ENCODE measurements around the gene SLCO4C1. TPM values are rescaled to one million over a fixed set of nuclear protein-coding genes. Genes with fewer than 3 reads are reported as not detected.
"Not testable (repeated sequence)": the region's sequence is repeated elsewhere in the genome, so short reads cannot be mapped to it uniquely, and the experiment has no call there.

SLCO4C1 gene, protein sequence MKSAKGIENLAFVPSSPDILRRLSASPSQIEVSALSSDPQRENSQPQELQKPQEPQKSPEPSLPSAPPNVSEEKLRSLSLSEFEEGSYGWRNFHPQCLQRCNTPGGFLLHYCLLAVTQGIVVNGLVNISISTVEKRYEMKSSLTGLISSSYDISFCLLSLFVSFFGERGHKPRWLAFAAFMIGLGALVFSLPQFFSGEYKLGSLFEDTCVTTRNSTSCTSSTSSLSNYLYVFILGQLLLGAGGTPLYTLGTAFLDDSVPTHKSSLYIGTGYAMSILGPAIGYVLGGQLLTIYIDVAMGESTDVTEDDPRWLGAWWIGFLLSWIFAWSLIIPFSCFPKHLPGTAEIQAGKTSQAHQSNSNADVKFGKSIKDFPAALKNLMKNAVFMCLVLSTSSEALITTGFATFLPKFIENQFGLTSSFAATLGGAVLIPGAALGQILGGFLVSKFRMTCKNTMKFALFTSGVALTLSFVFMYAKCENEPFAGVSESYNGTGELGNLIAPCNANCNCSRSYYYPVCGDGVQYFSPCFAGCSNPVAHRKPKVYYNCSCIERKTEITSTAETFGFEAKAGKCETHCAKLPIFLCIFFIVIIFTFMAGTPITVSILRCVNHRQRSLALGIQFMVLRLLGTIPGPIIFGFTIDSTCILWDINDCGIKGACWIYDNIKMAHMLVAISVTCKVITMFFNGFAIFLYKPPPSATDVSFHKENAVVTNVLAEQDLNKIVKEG
- under 1 TPM in 6 of 8 experiments, not detected in 2; 0.10 to 0.50 (median 0.16) TPM for total RNA-seq

- H3K4me1 ChIP-seq (replicated peaks in 1 of 2) = no peaks in the 10 kb centered on the region
- H3K27ac ChIP-seq = no peak within 1 kb of the TSS
- WGBS, 10 experiments = 7 to 86% (median 47%) methylated on average over 1 to 10 of the region's 42 CpGs; no CpG with 5 or more reads in 4 of the 10 experiments
- peak within 1 kb of the TSS; percentile 24 to 50 (median 34) for H3K4me3 ChIP-seq
- ATAC-seq (replicated peaks in 6 of 8) = peak; percentile 46 to 100 (median 99)
- in situ Hi-C loops (cut with MboI; ENCODE audit: low pct_unique_long_range_greater_than_20kb in 2 of 9, low sequenced_read_pairs in 9 of 9, unreplicated experiment in 9 of 9) = no loop called here
These were observed at the start of gene SLCO4C1 for GRCh38 chr5:102296178-102296817. TSS of gene SLCO4C1 (minus strand) at chr5:102296284. CDS start at chr5:102296262, 22 bp downstream.

DNA sequence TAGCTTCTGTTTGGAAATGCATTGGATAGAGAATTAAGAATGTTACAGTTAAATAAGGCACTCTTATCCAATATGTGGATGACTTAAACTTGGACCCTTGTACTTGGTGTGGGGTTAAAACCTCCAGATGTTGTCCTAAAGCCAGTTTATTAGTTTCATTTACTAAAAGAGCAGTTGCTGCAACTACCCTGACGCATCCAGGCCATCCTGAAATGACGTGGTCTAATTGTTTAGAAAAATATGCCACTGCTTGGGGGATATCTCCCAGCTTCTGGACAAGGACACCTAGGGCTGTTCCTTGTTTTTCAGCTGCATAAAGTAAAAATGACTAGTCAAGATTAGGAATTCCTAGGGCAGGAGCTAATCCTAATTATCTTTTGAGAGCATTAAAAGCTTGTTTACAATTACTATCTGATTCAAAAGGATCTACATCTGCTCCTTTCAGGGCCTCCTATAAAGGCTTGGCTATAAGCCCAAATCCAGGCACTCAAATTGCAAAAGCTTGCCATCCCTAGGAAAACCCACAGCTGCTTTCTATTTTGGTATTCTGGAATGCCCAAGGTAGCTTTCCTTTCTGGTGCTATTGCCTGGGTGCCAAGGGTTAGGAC lies 45.7 kb upstream of the SLCO4C1 start:
- WGBS, 10 experiments = 0 to 94% (median 49%) methylated on average over 2 of the region's 2 CpGs; no CpG with 5 or more reads in 6 of the 10 experiments
- H3K4me3 ChIP-seq = no peak overlapping the region
- no peak for ATAC-seq (replicated peaks in 6 of 8)
- H3K27ac ChIP-seq = no peak overlapping the region
- no peaks in the 10 kb centered on the region for H3K4me1 ChIP-seq (replicated peaks in 1 of 2)
- in situ Hi-C loops (cut with MboI; ENCODE audit: low pct_unique_long_range_greater_than_20kb in 2 of 9, low sequenced_read_pairs in 9 of 9, unreplicated experiment in 9 of 9) = no loop called here

GRCh38 chr5:102324714-102325113 lies 28.6 kb upstream of the SLCO4C1 start:
- Histone ChIP-seq H3K4me1 (replicated peaks in 1 of 2) (no peaks in the 10 kb centered on the region), H3K27ac (no peak overlapping the region), H3K4me3 (no peak overlapping the region)
- 0 to 100% (median 88%) methylated on average over 1 to 2 of the region's 2 CpGs; no CpG with 5 or more reads in 1 of the 10 experiments for WGBS, 10 experiments
- ATAC-seq (replicated peaks in 6 of 8) = no peak
- in situ Hi-C loops (cut with MboI; ENCODE audit: low pct_unique_long_range_greater_than_20kb in 2 of 9, low sequenced_read_pairs in 9 of 9, unreplicated experiment in 9 of 9) = no loop called here

DNA sequence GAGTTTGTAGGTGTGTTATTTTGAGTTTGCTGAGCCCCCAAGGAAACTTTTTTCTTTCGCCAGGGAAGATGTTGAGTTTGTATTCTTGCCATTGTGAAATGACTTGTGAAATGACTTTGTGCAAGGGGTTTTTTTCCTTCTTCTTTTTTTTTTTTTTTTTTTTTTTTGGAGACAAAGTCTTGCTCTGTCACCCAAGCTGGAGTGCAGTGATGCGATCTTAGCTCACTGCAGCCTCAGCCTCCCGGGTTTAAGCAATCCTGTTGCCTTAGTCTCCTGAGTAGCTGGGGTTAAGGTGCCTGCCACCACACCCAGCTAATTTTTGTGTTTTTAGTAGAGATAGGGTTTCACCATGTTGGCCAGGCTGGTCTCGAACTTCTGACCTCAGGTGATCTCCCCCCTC lies 22.7 kb upstream of the SLCO4C1 start:
- in situ Hi-C loops (cut with MboI; ENCODE audit: low pct_unique_long_range_greater_than_20kb in 2 of 9, low sequenced_read_pairs in 9 of 9, unreplicated experiment in 9 of 9); H3K4me3 ChIP-seq; H3K4me1 ChIP-seq (replicated peaks in 1 of 2); H3K27ac ChIP-seq; ATAC-seq (replicated peaks in 6 of 8): not testable (repeated sequence)
- WGBS, 10 experiments = 10 to 100% (median 77%) methylated on average over 1 to 4 of the region's 4 CpGs; no CpG with 5 or more reads in 1 of the 10 experiments

DNA sequence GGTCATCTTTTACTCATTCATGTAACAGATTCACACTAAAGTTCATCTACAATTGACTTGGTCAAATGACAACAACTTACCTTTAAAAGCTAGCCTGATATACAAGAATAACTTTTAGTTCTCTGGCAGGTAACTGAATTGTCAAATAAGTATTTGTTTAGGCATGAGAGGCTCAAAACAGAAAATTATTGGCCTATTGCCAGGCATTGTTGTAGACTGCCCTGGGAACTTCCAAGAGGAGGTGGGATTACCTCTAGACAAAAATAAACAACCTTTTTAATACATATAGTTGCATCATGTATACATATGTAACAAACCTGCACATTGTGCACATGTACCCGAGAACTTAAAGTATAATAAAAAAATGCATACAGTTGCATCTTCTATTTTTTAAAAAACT lies 18.2 kb upstream of the SLCO4C1 start:
- 0 to 100% (median 83%) methylated on average over 1 of the region's 1 CpG; no CpG with 5 or more reads in 1 of the 10 experiments for WGBS, 10 experiments
- no peak for ATAC-seq (replicated peaks in 6 of 8)
- no peak overlapping the region for H3K27ac ChIP-seq
- no peaks in the 10 kb centered on the region for H3K4me1 ChIP-seq (replicated peaks in 1 of 2)
- in situ Hi-C loops (cut with MboI; ENCODE audit: low pct_unique_long_range_greater_than_20kb in 2 of 9, low sequenced_read_pairs in 9 of 9, unreplicated experiment in 9 of 9) = no loop called here
- H3K4me3 ChIP-seq = no peak overlapping the region

DNA sequence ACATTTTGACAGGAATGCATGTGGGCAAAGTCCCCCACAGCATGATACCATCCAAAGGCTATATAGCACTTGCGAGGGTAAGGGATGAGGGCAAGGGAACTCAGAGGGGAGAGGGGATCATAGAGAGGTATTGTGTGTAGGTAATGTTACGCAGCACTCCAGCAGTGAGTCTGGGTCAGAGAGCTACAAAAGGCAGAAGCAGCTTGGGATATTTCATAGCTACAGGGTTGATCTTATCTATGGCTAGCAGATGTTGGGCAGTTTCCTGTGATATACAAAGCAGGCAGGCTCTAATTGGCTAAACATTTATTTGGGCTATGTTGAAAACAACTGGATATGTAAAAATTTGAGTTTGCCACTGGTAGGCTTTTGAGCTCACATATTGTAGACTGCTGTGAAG lies 17.8 kb upstream of the SLCO4C1 start:
- H3K4me1 ChIP-seq (replicated peaks in 1 of 2) = no peaks in the 10 kb centered on the region
- 6 to 92% (median 66%) methylated on average over 1 to 2 of the region's 2 CpGs; no CpG with 5 or more reads in 2 of the 10 experiments for WGBS, 10 experiments
- ATAC-seq (replicated peaks in 6 of 8) = no peak
- in situ Hi-C loops (cut with MboI; ENCODE audit: low pct_unique_long_range_greater_than_20kb in 2 of 9, low sequenced_read_pairs in 9 of 9, unreplicated experiment in 9 of 9) = no loop called here
- no peak overlapping the region for H3K4me3 ChIP-seq
- no peak overlapping the region for H3K27ac ChIP-seq

- H3K4me3 ChIP-seq = no peak overlapping the region
- no peak overlapping the region for H3K27ac ChIP-seq
- 0 to 97% (median 74%) methylated on average over 3 to 5 of the region's 5 CpGs; no CpG with 5 or more reads in 3 of the 10 experiments for WGBS, 10 experiments
- in situ Hi-C loops (cut with MboI; ENCODE audit: low pct_unique_long_range_greater_than_20kb in 2 of 9, low sequenced_read_pairs in 9 of 9, unreplicated experiment in 9 of 9) = no loop called here
- no peaks in the 10 kb centered on the region for H3K4me1 ChIP-seq (replicated peaks in 1 of 2)
- no peak for ATAC-seq (replicated peaks in 6 of 8)
These were observed 16.7 kb upstream of the SLCO4C1 start for GRCh38 chr5:102312586-102313370.

DNA sequence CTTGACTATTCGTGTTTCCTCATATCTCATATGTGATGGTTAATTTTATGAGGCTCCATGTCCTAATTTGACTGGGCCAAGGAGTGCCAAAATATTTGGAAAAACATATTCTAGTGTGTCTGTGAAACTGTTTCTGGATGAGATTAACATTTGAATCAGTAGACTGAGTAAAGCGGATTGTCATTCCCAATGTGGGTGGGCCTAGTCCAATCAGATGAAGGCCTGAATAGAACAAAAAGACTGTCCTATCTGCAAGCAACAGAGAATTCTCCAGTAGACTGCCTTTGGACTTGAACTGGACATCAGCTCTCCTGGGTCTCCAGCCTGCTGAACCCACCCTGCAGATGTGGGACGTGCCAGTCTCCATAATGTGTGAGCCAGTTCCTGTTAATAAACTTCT lies 13.5 kb upstream of the SLCO4C1 start:
- H3K27ac ChIP-seq = no peak overlapping the region
- H3K4me1 ChIP-seq (replicated peaks in 1 of 2) = no peaks in the 10 kb centered on the region
- in situ Hi-C loops (cut with MboI; ENCODE audit: low pct_unique_long_range_greater_than_20kb in 2 of 9, low sequenced_read_pairs in 9 of 9, unreplicated experiment in 9 of 9) = no loop called here
- WGBS, 10 experiments = 5 to 100% (median 83%) methylated on average over 1 to 3 of the region's 3 CpGs; no CpG with 5 or more reads in 1 of the 10 experiments
- ATAC-seq (replicated peaks in 6 of 8) = no peak
- H3K4me3 ChIP-seq = no peak overlapping the region

DNA sequence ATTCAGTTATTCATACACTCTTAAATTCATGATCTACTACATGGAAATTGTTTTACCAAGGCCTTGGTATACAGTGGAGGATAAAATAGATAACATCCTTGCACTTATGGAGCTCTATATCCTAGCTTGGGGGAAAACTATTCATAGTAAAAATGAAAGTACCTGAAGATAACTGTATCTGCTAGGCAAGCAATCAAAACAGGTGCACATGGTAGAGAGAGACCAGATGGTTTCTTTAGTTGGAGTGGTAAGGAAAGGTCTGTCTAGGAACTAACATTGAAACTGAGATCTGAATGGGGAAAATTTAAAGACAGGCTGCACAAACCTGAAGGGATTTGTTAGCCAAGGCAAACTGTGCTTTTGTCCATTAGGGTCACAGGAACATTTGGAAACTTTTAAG lies 11.1 kb upstream of the SLCO4C1 start:
- ATAC-seq (replicated peaks in 6 of 8) = no peak
- in situ Hi-C loops (cut with MboI; ENCODE audit: low pct_unique_long_range_greater_than_20kb in 2 of 9, low sequenced_read_pairs in 9 of 9, unreplicated experiment in 9 of 9) = no loop called here
- no peak overlapping the region for H3K27ac ChIP-seq
- H3K4me1 ChIP-seq (replicated peaks in 1 of 2) = no peaks in the 10 kb centered on the region
- H3K4me3 ChIP-seq = no peak overlapping the region

DNA sequence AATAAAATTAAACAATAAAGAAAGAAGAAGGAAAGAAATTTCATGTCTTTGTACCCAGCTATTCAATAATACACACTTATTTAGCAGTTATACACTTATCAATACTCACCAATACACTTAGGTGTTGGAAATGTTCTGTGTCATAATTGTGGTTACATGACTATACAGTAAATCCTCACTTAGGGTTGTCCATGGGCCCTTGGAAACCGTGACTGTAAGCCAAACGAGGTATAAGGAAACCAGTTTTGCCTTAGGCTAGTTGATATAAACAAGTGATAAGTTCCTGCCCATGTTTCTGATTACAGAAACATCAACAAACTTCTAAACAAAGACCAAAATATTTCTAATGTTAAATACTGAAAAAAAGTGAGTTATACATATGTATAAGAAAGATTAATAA lies 10.0 kb upstream of the SLCO4C1 start:
- in situ Hi-C loops (cut with MboI; ENCODE audit: low pct_unique_long_range_greater_than_20kb in 2 of 9, low sequenced_read_pairs in 9 of 9, unreplicated experiment in 9 of 9) = no loop called here
- 0 to 92% (median 60%) methylated on average over 1 to 2 of the region's 2 CpGs; no CpG with 5 or more reads in 1 of the 10 experiments for WGBS, 10 experiments
- H3K4me3 ChIP-seq = no peak overlapping the region

GRCh38 chr5:102295534-102296177 lies 428 bp downstream of the SLCO4C1 start:
- Histone ChIP-seq H3K27ac (no peak overlapping the region), H3K4me3 (peak overlapping the region; percentile 24 to 50 (median 34)), H3K4me1 (replicated peaks in 1 of 2) (no peaks in the 10 kb centered on the region)
- WGBS, 10 experiments = 0 to 39% (median 14%) methylated on average over 2 to 14 of the region's 26 CpGs; no CpG with 5 or more reads in 3 of the 10 experiments
- in situ Hi-C loops (cut with MboI; ENCODE audit: low pct_unique_long_range_greater_than_20kb in 2 of 9, low sequenced_read_pairs in 9 of 9, unreplicated experiment in 9 of 9) = no loop called here
- ATAC-seq (replicated peaks in 6 of 8) = peak in 6 of 8 experiments; percentile 14 to 33 (median 19)

More for the DNA sequence above, 10.0 kb upstream of the SLCO4C1 start:
- Histone ChIP-seq H3K27ac (no peak overlapping the region), H3K4me1 (replicated peaks in 1 of 2) (no peaks in the 10 kb centered on the region)
- ATAC-seq (replicated peaks in 6 of 8) = no peak
